Ovary (tissue), 9 donors: ENCODE results near the gene SMOC2. TPM values are rescaled to one million over a fixed set of nuclear protein-coding genes. Genes with fewer than 3 reads are reported as not detected.

Experiments used
- DNase-seq, 5 donors: peaks; one replicate each; pipeline ENCODE4 v3.0.0-alpha.2; 2019 to 2020
- H3K27ac ChIP-seq, 2 donors: fragments of 200-600 bp; one replicate each; pipeline versions ENCODE4 v1.5.1 to v1.8.0; 2019 to 2022
- H3K27me3 ChIP-seq: fragments of 200-600 bp; one replicate; pipeline ENCODE4 v1.8.0; 2022
- H3K36me3 ChIP-seq: fragments of 200-600 bp; sonication (generic); one replicate; pipeline ENCODE4 v1.5.1; 2019
- H3K4me1 ChIP-seq: one replicate; pipeline ENCODE4 v1.8.1; 2013; ENCODE audit warnings: mild to moderate bottlenecking, moderate library complexity; ENCODE audit not compliant: insufficient read depth
- H3K4me3 ChIP-seq: fragments of 200-600 bp; sonication (generic); one replicate; pipeline ENCODE4 v1.5.1; 2017
- H3K9me3 ChIP-seq, 2 donors: fragments of 200-600 bp in 1 of 2; sonication (generic) in 1 of 2; one replicate each; pipeline versions ENCODE4 v1.5.1 to v1.8.1; 2013 to 2019; ENCODE audit warnings: mild to moderate bottlenecking in 1 of 2, moderate library complexity in 1 of 2
- EP300 ChIP-seq: sonication (generic); formaldehyde crosslinking; IDR thresholded peaks from one replicate; pipeline ENCODE4 v1.6.1; 2017; ENCODE audit warnings: antibody characterized with exemption
- POLR2A ChIP-seq: fragments of 450-650 bp; IDR thresholded peaks from one replicate; pipeline ENCODE4 v1.6.1; 2017; ENCODE audit warnings: antibody characterized with exemption, mild to moderate bottlenecking, moderate library complexity
- WGBS, 3 donors: extraction: QIAGEN DNeasy Blood & Tissue Kit in 1 of 3; methylation state at CpG; one replicate each; pipeline versions ENCODE4 v1.1.5 to v1.1.7; 2013 to 2017; 5-methylcytosine and 5-hydroxymethylcytosine counted together
- intact Hi-C, 4 donors: fragments of 100-400 bp; cut with DNase I; formaldehyde crosslinking; loops; one replicate each; pipeline versions ENCODE4 v1.11.0 to v1.15.1; 2022 to 2023
- polyA plus RNA-seq, 2 donors: library from polyadenylated mRNA; stranded (reverse); fragments of 200-250 nt in 1 of 2; fragments of 350-450 nt in 1 of 2; fragmentation: Illumina TruSeq in 1 of 2; extraction: RNeasy Lipid Tissue Mini Kit (QIAGEN cat#74804) in 1 of 2; gene quantifications; one replicate each; pipeline ENCODE4 v1.2.3, GENCODE V29; 2013 to 2014
- total RNA-seq, 7 donors: library from RNA; depleted of rRNA in 2 of 7; stranded (reverse); fragments of >200 nt in 2 of 7; fragmentation: NEBNext Ultra II Directional in 3 of 7; extraction: Animal tissue kit (Norgen Biotek cat#: 25700) in 3 of 7; gene quantifications; one replicate each; pipeline versions ENCODE4 v1.1.0 to v1.2.4, GENCODE V29; 2016 to 2023
- TF ChIP-seq, protein P1 (sequence below), 3 donors: fragments of 450-650 bp in 2 of 3; fragments of 200-600 bp in 1 of 3; IDR thresholded peaks; one replicate each; pipeline versions ENCODE4 v1.5.1 to v1.8.0; 2016 to 2022; ENCODE audit warnings: antibody characterized with exemption in 3 of 3, mild to moderate bottlenecking in 1 of 3
- donor health status: DM: no; HTN: no; CAD: no; lungs with moderate emphysema.
- donor health status: DM: no; HTN: no; CAD: no.
- donor health status: Bipolar disorder and iron deficiency.
- donor health status: DM: yes; HTN: yes; CAD: no.
- donor health status: DM: no; HTN: no; CAD: no.
- donor health status: DM: yes; HTN: yes; CAD: no.

Gene SMOC2
- total and polyA plus RNA-seq, 9 donors, result 84.4 to 272 (median 129) TPM

GRCh38 chr6:168546730-168547129, 105.7 kb downstream of the SMOC2 start:
- TF ChIP-seq EP300, result no peak
- WGBS, 3 donors, result 91 to 96% (median 95%) methylated on average over 10 of the region's 10 CpGs
- Histone ChIP-seq H3K4me1 (peaks cover 11% of the 10 kb centered on the region), H3K27me3 (no peaks in the 10 kb centered on the region), H3K4me3 (no peak overlapping the region), H3K27ac (no peak overlapping the region), H3K9me3 (no peaks in the 10 kb centered on the region), H3K36me3 (no peaks in the 10 kb centered on the region)
- intact Hi-C loops, result loop anchor here in 1 of 4 donors (10.0 kb wide), 1 partner anchor 172 kb away; no protein-coding TSS in a partner anchor
- no peak for DNase-seq

- no peaks in the 10 kb centered on the region for H3K36me3 ChIP-seq
- no peaks in the 10 kb centered on the region for H3K27me3 ChIP-seq
- WGBS, 3 donors, result 92 to 93% (median 93%) methylated on average over 8 of the region's 8 CpGs
- peaks cover 10% of the 10 kb centered on the region for H3K4me1 ChIP-seq
- intact Hi-C loops, result no loop called here
- TF ChIP-seq, protein P1, sequence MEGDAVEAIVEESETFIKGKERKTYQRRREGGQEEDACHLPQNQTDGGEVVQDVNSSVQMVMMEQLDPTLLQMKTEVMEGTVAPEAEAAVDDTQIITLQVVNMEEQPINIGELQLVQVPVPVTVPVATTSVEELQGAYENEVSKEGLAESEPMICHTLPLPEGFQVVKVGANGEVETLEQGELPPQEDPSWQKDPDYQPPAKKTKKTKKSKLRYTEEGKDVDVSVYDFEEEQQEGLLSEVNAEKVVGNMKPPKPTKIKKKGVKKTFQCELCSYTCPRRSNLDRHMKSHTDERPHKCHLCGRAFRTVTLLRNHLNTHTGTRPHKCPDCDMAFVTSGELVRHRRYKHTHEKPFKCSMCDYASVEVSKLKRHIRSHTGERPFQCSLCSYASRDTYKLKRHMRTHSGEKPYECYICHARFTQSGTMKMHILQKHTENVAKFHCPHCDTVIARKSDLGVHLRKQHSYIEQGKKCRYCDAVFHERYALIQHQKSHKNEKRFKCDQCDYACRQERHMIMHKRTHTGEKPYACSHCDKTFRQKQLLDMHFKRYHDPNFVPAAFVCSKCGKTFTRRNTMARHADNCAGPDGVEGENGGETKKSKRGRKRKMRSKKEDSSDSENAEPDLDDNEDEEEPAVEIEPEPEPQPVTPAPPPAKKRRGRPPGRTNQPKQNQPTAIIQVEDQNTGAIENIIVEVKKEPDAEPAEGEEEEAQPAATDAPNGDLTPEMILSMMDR (IDR thresholded peaks at IDR 0.05), result no peak
- no peak for TF ChIP-seq EP300
- no peak for TF ChIP-seq POLR2A
- no peak overlapping the region for H3K4me3 ChIP-seq
- no peaks in the 10 kb centered on the region for H3K9me3 ChIP-seq
- DNase-seq, result no peak
- no peak overlapping the region for H3K27ac ChIP-seq
Measured at GRCh38 chr6:168550326-168550725, 109.3 kb downstream of the SMOC2 start.

DNA sequence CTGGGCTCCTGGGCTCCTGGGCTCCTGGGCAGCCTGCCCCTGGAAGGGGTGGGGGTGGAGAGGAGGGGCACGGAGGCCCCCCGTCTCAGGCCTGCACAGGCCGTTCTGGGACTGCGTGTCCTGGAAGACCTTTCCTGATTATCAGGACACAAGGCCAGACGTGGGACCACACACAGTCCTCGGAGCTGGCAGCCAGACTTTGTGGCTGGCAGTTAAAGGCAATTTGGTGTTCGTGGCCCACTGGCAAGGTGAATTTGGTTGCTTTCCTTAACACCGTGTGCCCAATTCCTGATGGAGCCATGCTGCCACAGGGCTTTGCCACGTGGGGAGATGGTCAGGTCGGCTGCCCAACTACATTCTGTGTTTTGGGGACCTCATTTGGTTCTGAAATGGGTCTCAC, 113.5 kb downstream of the SMOC2 start:
- intact Hi-C loops, result no loop called here
- H3K36me3 ChIP-seq, result no peaks in the 10 kb centered on the region
- no peak for TF ChIP-seq POLR2A
- TF ChIP-seq, protein P1 (IDR thresholded peaks at IDR 0.05), result no peak
- no peaks in the 10 kb centered on the region for H3K27me3 ChIP-seq
- H3K4me1 ChIP-seq, result peaks cover 4% of the 10 kb centered on the region
- WGBS, 3 donors, result 31 to 44% (median 39%) methylated on average over 10 of the region's 10 CpGs
- peak in 2 of 5 donors; percentile 44 to 78 for DNase-seq
- no peak overlapping the region for H3K4me3 ChIP-seq
- no peaks in the 10 kb centered on the region for H3K9me3 ChIP-seq
- H3K27ac ChIP-seq, result peak overlapping the region in 1 of 2 donors; percentile 8

DNA sequence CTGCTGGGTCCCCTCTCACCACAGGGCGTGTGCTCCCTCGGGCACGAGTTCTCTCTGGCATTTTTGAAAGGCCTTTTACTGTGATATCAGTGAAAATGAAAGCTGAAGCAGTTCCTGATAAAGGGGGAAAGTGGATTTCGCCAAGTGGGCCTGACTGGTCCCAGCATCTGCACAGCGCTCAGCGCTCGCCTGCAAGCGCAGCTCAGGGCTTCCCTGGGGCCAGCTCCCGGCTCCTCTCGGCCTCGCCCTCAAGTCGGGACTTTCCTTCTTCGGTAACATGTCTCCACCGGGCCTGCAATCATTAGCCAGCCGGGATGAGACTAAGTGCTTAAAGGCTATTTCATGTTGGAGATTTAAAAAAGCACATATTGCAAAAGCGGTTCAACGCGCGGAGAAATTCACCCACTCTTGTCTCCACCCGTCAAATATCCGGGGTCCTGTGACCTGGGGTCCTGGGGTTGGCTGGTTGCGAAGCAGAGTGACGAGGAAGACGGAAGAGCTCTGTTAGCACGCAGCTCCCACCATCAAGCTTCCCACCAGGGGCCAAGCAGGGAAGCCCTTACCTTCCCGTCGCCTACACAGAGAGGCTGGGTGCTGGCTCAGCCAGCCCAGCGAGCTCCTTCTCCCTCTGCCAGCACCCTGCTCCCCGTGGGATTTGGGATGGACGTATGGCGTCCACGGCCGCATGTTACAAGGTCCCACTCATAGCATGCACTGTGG, 114.1 kb downstream of the SMOC2 start:
- H3K4me3 ChIP-seq, result no peak overlapping the region
- no peaks in the 10 kb centered on the region for H3K9me3 ChIP-seq
- H3K36me3 ChIP-seq, result no peaks in the 10 kb centered on the region
- no peak for DNase-seq
- WGBS, 3 donors, result 90 to 91% (median 91%) methylated on average over 33 of the region's 33 CpGs
- H3K27ac ChIP-seq, result peak overlapping the region in 1 of 2 donors; percentile 8
- intact Hi-C loops, result no loop called here
- no peaks in the 10 kb centered on the region for H3K27me3 ChIP-seq
- peaks cover 4% of the 10 kb centered on the region for H3K4me1 ChIP-seq
- TF ChIP-seq EP300, result no peak
- TF ChIP-seq, protein P1 (IDR thresholded peaks at IDR 0.05), result no peak
- no peak for TF ChIP-seq POLR2A

DNA sequence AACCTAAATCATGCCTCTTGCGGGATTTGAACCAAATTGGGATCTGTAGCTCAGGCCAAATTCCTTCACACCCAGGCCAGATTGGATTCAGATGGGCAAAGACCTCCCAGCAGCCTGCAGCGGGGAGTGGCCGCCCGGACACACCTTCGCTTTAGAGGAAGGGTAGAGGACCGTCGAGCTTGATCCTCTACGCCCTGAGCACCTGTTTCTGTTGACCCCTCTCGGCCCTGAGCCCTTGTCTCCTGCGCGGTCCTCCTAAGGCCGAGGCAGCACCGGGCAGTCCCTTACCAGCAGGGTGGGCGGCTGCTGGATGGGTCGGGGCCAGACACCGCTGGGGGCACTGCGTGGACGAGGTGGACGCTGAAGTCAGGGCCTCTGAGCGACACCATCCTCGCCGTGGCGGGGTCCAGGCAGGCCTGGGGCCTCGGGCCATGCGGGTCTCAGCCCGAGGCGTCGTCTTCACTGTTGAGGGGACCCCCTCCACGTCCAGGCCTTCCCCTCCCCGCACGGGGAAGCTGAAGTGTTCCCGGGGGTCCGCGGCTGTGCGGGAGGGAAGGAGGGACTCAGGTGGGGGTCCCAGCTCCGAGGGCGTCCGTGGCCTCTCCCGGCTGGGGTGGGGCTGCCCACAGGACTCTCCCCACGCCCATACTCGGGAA, 114.8 kb downstream of the SMOC2 start:
- Histone ChIP-seq H3K4me3 (no peak overlapping the region), H3K4me1 (peaks cover 4% of the 10 kb centered on the region), H3K27me3 (no peaks in the 10 kb centered on the region), H3K27ac (no peak overlapping the region), H3K9me3 (no peaks in the 10 kb centered on the region), H3K36me3 (no peaks in the 10 kb centered on the region)
- DNase-seq, result no peak
- TF ChIP-seq, protein P1 (IDR thresholded peaks at IDR 0.05), result no peak
- TF ChIP-seq EP300 (no peak), POLR2A (no peak)
- intact Hi-C loops, result no loop called here
- WGBS, 3 donors, result 95 to 98% (median 97%) methylated on average over 40 to 41 of the region's 41 CpGs
